Right lobe of liver (tissue), 6 donors: ENCODE results near the gene EMP3. TPM values are rescaled to one million over a fixed set of nuclear protein-coding genes. Genes with fewer than 3 reads are reported as not detected.

Experiments used
- ATAC-seq, 4 donors: fragments of 200-7000 bp; cut with Tn5 transposase; one replicate each; pipeline ENCODE4 v1.9.1; 2020; ENCODE audit warnings: mild to moderate bottlenecking in 4 of 4, moderate library complexity in 4 of 4
- DNase-seq, 3 donors: peaks; one replicate each; pipeline ENCODE4 v3.0.0-alpha.2; 2020
- H3K27ac ChIP-seq, 3 donors: fragments of 200-600 bp; one replicate each; pipeline ENCODE4 v1.8.0; 2022
- H3K27me3 ChIP-seq, 2 donors: fragments of 200-600 bp; one replicate each; pipeline ENCODE4 v1.8.0; 2022
- H3K36me3 ChIP-seq, 4 donors: fragments of 200-600 bp; sonication (generic) in 1 of 4; one replicate each; pipeline versions ENCODE4 v1.5.1 to v1.8.0; 2017 to 2022; ENCODE audit warnings: control low read depth in 1 of 4
- H3K4me1 ChIP-seq, 4 donors: fragments of 200-600 bp; sonication (generic) in 1 of 4; one replicate each; pipeline versions ENCODE4 v1.5.1 to v1.8.0; 2017 to 2022; ENCODE audit warnings: control low read depth in 1 of 4
- H3K4me3 ChIP-seq, 3 donors: fragments of 200-600 bp; one replicate each; pipeline ENCODE4 v1.8.0; 2022
- H3K9me3 ChIP-seq, 4 donors: fragments of 200-600 bp; sonication (generic) in 1 of 4; one replicate each; pipeline versions ENCODE4 v1.5.1 to v1.8.0; 2017 to 2022; ENCODE audit warnings: control low read depth in 1 of 4
- CTCF ChIP-seq, 4 donors: fragments of 200-600 bp in 3 of 4; fragments of 450-650 bp in 1 of 4; IDR thresholded peaks; one replicate each; pipeline versions ENCODE4 v1.5.1 to v1.8.0; 2016 to 2022; ENCODE audit warnings: antibody characterized with exemption in 4 of 4, mild to moderate bottlenecking in 2 of 4
- POLR2A ChIP-seq: fragments of 450-650 bp; IDR thresholded peaks from one replicate; pipeline ENCODE4 v1.6.1; 2017; ENCODE audit warnings: antibody characterized with exemption, mild to moderate bottlenecking
- WGBS: methylation state at CpG from one replicate; pipeline ENCODE4 v1.1.6; 2018; ENCODE audit warnings: low coverage, low lambda C conversion rate; ENCODE audit not compliant: insufficient coverage; ENCODE audit errors: missing lambda C conversion rate; 5-methylcytosine and 5-hydroxymethylcytosine counted together
- intact Hi-C, 2 donors: fragments of 100-400 bp; cut with DNase I; formaldehyde crosslinking; loops; one replicate each; pipeline versions ENCODE4 v1.11.2 to v1.14.1; 2022
- total RNA-seq, 6 experiments: library from RNA; depleted of rRNA in 2 of 6; stranded (reverse); fragments of >200 nt in 2 of 6; fragmentation: NEBNext Ultra II Directional in 3 of 6; extraction: Animal tissue kit (Norgen Biotek cat#: 25700) in 3 of 6; gene quantifications; one replicate each; pipeline versions ENCODE4 v1.1.0 to v1.2.4, GENCODE V29; 2016 to 2023
- donor health status: DM: no; HTN: yes; CAD: no.
- donor health status: DM: no; HTN: no; CAD: no.
- donor health status: DM: no; HTN: no; CAD: no.
- donor health status: DM: no; HTN: yes; CAD: no.
- donor health status: DM: no; HTN: yes; CAD: no.

EMP3 gene
- total RNA-seq, 6 experiments from 2014 or later, result 2.8 to 14.2 (median 5.6) TPM

GRCh38 chr19:48319647-48320541 is 5.5 kb upstream of the EMP3 start:
- peak; percentile 86 to 88 (median 87) for DNase-seq
- no peaks in the 10 kb centered on the region for H3K36me3 ChIP-seq
- no peaks in the 10 kb centered on the region for H3K9me3 ChIP-seq
- intact Hi-C loops, result loop anchor here in 1 of 2 donors (10.0 kb wide), 1 partner anchor 285 kb away; the partner anchor contains the start of gene SPACA4
- no peaks in the 10 kb centered on the region for H3K27me3 ChIP-seq
- peak; percentile 75 to 91 (median 84) for TF ChIP-seq CTCF (IDR thresholded peaks at IDR 0.05)
- no peak for TF ChIP-seq POLR2A
- H3K27ac ChIP-seq, result peak overlapping the region in 1 of 3 donors; percentile 95
- ATAC-seq, result peak; percentile 42 to 48 (median 43)
- WGBS, result 23% methylated on average over 7 of the region's 16 CpGs
- no peak overlapping the region for H3K4me3 ChIP-seq
- no peaks in the 10 kb centered on the region for H3K4me1 ChIP-seq

GRCh38 chr19:48321372-48321621 is 4.1 kb upstream of the EMP3 start:
- intact Hi-C loops, result no loop called here
- DNase-seq, result peak; percentile 99
- under 1% methylated on average over 21 of the region's 22 CpGs for WGBS

GRCh38 chr19:48321622-48322591 is 3.4 kb upstream of the EMP3 start:
- H3K27me3 ChIP-seq, result no peaks in the 10 kb centered on the region
- TF ChIP-seq CTCF (IDR thresholded peaks at IDR 0.05), result peak in 3 of 4 donors; percentile 16 to 41 (median 32)
- TF ChIP-seq POLR2A, result peak; percentile 86
- H3K27ac ChIP-seq, result peak overlapping the region; percentile 93 to 99 (median 95)
- peak; percentile 99 to 100 (median 99) for DNase-seq
- no peaks in the 10 kb centered on the region for H3K9me3 ChIP-seq
- peak; percentile 88 to 92 (median 90) for ATAC-seq
- no peaks in the 10 kb centered on the region for H3K4me1 ChIP-seq
- intact Hi-C loops, result no loop called here
- H3K36me3 ChIP-seq, result no peaks in the 10 kb centered on the region
- 4% methylated on average over 23 of the region's 63 CpGs for WGBS
- H3K4me3 ChIP-seq, result peak overlapping the region; percentile 56 to 68 (median 59)

More at GRCh38 chr19:48321372-48321621, 4.1 kb upstream of the EMP3 start:
- Histone ChIP-seq H3K36me3 (no peaks in the 10 kb centered on the region), H3K27me3 (no peaks in the 10 kb centered on the region), H3K4me3 (peak overlapping the region; percentile 56 to 68 (median 59)), H3K4me1 (no peaks in the 10 kb centered on the region), H3K27ac (peak overlapping the region; percentile 93 to 99 (median 95)), H3K9me3 (no peaks in the 10 kb centered on the region)
- peak; percentile 87 to 90 (median 88) for ATAC-seq
- TF ChIP-seq POLR2A (no peak), CTCF (IDR thresholded peaks at IDR 0.05) (no peak)

- TF ChIP-seq POLR2A, result no peak
- TF ChIP-seq CTCF (IDR thresholded peaks at IDR 0.05), result no peak
- DNase-seq (no peak), ATAC-seq (no peak)
- peaks cover 0 to 4% (median 0%) of the 10 kb centered on the region in 4 donors for H3K4me1 ChIP-seq
- H3K36me3 ChIP-seq, result no peaks in the 10 kb centered on the region
- no peaks in the 10 kb centered on the region for H3K9me3 ChIP-seq
- no peaks in the 10 kb centered on the region for H3K27me3 ChIP-seq
- intact Hi-C loops, result no loop called here
- 60% methylated on average over 8 of the region's 15 CpGs for WGBS
- peak overlapping the region in 1 of 3 donors; percentile 69 for H3K27ac ChIP-seq
- no peak overlapping the region for H3K4me3 ChIP-seq
These were observed 4.0 kb downstream of the EMP3 start for GRCh38 chr19:48329167-48329891.
